ENCODE data around the gene DAAM2.

DNA sequence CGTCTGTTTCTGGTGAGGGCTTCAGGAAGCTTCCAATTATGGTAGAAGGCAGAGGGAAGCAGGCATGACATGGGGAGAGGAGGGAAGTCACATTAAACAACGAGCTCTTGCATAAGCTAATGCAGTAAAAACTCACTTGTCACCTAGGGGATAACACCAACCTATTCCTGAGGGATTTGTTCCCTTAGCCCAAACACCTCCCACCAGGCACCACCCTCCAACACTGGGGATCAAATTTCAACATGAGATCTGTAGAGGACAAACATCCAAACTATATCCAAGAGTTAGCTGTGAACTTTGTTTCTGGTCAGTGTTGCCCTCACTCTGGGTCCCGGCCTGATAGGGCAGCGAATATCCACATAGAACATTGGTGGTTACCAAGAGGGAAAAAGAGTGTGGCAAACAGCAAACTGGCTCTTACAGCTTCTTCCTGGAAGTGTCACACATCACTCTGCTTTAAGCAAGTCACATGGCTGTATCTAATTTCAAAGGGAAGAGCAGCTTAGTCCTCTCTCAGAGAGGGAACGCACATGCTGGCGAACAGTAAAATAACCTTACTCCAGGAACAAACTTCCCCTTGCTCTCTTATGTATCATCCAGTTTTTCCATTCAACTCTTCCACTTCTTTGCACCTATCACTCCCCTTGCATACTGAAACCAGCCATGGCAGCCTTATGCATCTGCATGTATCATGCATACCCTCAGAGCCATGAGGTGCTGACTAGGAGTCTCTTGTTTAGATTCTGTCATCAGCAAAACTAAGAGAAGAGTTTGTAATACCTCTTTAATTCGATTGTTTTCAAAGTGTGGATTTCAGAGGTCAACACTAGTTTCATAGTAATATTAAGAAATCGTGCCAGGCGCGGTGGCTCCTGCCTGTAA, 146.8 kb downstream of the DAAM2 start:
- TF ChIP-seq, protein P1, sequence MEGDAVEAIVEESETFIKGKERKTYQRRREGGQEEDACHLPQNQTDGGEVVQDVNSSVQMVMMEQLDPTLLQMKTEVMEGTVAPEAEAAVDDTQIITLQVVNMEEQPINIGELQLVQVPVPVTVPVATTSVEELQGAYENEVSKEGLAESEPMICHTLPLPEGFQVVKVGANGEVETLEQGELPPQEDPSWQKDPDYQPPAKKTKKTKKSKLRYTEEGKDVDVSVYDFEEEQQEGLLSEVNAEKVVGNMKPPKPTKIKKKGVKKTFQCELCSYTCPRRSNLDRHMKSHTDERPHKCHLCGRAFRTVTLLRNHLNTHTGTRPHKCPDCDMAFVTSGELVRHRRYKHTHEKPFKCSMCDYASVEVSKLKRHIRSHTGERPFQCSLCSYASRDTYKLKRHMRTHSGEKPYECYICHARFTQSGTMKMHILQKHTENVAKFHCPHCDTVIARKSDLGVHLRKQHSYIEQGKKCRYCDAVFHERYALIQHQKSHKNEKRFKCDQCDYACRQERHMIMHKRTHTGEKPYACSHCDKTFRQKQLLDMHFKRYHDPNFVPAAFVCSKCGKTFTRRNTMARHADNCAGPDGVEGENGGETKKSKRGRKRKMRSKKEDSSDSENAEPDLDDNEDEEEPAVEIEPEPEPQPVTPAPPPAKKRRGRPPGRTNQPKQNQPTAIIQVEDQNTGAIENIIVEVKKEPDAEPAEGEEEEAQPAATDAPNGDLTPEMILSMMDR (conservative IDR thresholded peaks at IDR 0.05; ENCODE audit: low read depth, low read length) = no peak
- no peak for TF ChIP-seq EZH2 (IDR thresholded peaks at IDR 0.05; ENCODE audit: borderline replicate concordance, low read depth, low read length, poor library complexity, severe bottlenecking)

All from A673 (cell line).